IMR-90 (cell line): ENCODE data around the gene MTTP. TPM values are rescaled to one million over a fixed set of nuclear protein-coding genes. Genes with fewer than 3 reads are reported as not detected.

Source experiments
- ATAC-seq: fragments of 200-7000 bp; cut with Tn5 transposase; 2 replicates; pipeline ENCODE4 v1.9.1; 2020; ENCODE audit warnings: low read depth, mild to moderate bottlenecking, moderate library complexity
- BruUV-seq: library from RNA; stranded (reverse); fragments of 400-500 nt; replicated peaks from 2 replicates; lab custom pipeline; 2021; lab: Mats Ljungman, UMichigan
- CTCF ChIA-PET: fragments of 300-600 bp; formaldehyde crosslinking; extraction: SDS; loops from one replicate; lab custom pipeline; 2021; ENCODE audit warnings: antibody characterized with exemption; lab: Yijun Ruan, JAX
- POLR2A ChIA-PET: fragments of 300-600 bp; sonication (Branson Sonifier 250); formaldehyde crosslinking; loops from one replicate; lab custom pipeline; 2022; ENCODE audit warnings: antibody characterized with exemption; ENCODE audit not compliant: unreplicated experiment; lab: Charles Lee
- DNase-seq: peaks from one replicate; pipeline ENCODE4 v3.0.0; 2013
- H2AFZ ChIP-seq: replicated peaks from 2 replicates; pipeline ENCODE3; 2013; ENCODE audit warnings: low read length, mild to moderate bottlenecking; ENCODE audit not compliant: poor library complexity
- H2AK5ac ChIP-seq: 2 replicates; pipeline ENCODE4 v1.6.1; 2013; ENCODE audit warnings: low read depth, low read length, inconsistent platforms
- H2AK9ac ChIP-seq: replicated peaks from 2 replicates; pipeline ENCODE3; 2013; ENCODE audit warnings: mild to moderate bottlenecking, low read depth, low read length, moderate library complexity; ENCODE audit not compliant: poor library complexity
- H2BK120ac ChIP-seq: 2 replicates; pipeline ENCODE4 v1.6.1; 2013; ENCODE audit warnings: low read depth, low read length, inconsistent platforms
- H2BK15ac ChIP-seq: 3 replicates; pipeline ENCODE4 v1.6.1; 2013; ENCODE audit warnings: low read depth, low read length, inconsistent platforms
- H2BK20ac ChIP-seq: 2 replicates; pipeline ENCODE4 v1.6.1; 2013; ENCODE audit warnings: low read depth, mild to moderate bottlenecking, inconsistent platforms, low read length, moderate library complexity
- H2BK5ac ChIP-seq: 2 replicates; pipeline ENCODE4 v1.6.1; 2013; ENCODE audit warnings: mild to moderate bottlenecking, low read depth, low read length, inconsistent platforms; ENCODE audit not compliant: poor library complexity, severe bottlenecking
- H3K14ac ChIP-seq: replicated peaks from 2 replicates; pipeline ENCODE4 v1.6.1; 2013; ENCODE audit warnings: low read depth, low read length, inconsistent platforms
- H3K18ac ChIP-seq: 2 replicates; pipeline ENCODE4 v1.6.1; 2013; ENCODE audit warnings: low read depth, low read length, control low read depth
- H3K23ac ChIP-seq: 2 replicates; pipeline ENCODE4 v1.6.1; 2013; ENCODE audit warnings: low read depth, low read length, inconsistent platforms
- H3K27ac ChIP-seq: 2 replicates; pipeline ENCODE4 v1.5.1; 2013; ENCODE audit warnings: mild to moderate bottlenecking, control low read depth, low read length; ENCODE audit not compliant: insufficient read depth
- H3K27me3 ChIP-seq: 2 replicates; pipeline ENCODE4 v1.6.1; 2013; ENCODE audit warnings: low read length; ENCODE audit not compliant: control insufficient read depth, insufficient read depth
- H3K36me3 ChIP-seq: 2 replicates; pipeline ENCODE4 v1.6.1; 2013; ENCODE audit warnings: low read length, mixed read lengths; ENCODE audit not compliant: control insufficient read depth, insufficient read depth
- H3K4ac ChIP-seq: 2 replicates; pipeline ENCODE4 v1.6.1; 2013; ENCODE audit warnings: low read depth, low read length, inconsistent platforms
- H3K4me1 ChIP-seq: 2 replicates; pipeline ENCODE4 v1.6.1; 2013; ENCODE audit warnings: low read length, mixed read lengths; ENCODE audit not compliant: control insufficient read depth, insufficient read depth
- H3K4me2 ChIP-seq: 2 replicates; pipeline ENCODE4 v1.6.1; 2013; ENCODE audit warnings: low read depth, mild to moderate bottlenecking, control low read depth, low read length, moderate library complexity
- H3K4me3 ChIP-seq: 2 replicates; pipeline ENCODE4 v1.5.1; 2013; ENCODE audit warnings: low read depth, mild to moderate bottlenecking, control low read depth, low read length, moderate library complexity; ENCODE audit not compliant: insufficient read depth
- H3K56ac ChIP-seq: 2 replicates; pipeline ENCODE4 v1.6.1; 2013; ENCODE audit warnings: low read length, inconsistent platforms; ENCODE audit not compliant: insufficient read depth; ENCODE audit errors: extremely low read depth
- H3K79me1 ChIP-seq, 2 experiments: 2 replicates each; pipeline ENCODE4 v1.6.1; 2013; ENCODE audit warnings: low read length in 2 of 2, inconsistent platforms in 1 of 2, low read depth in 1 of 2
- H3K9ac ChIP-seq: 2 replicates; pipeline ENCODE4 v1.6.1; 2013; ENCODE audit warnings: low read depth, low read length, control low read depth
- H3K9me1 ChIP-seq: 2 replicates; pipeline ENCODE4 v1.6.1; 2013; ENCODE audit warnings: low read length, inconsistent platforms; ENCODE audit not compliant: insufficient read depth
- H3K9me3 ChIP-seq: 2 replicates; pipeline ENCODE4 v1.6.1; 2013; ENCODE audit warnings: low read length; ENCODE audit not compliant: control insufficient read depth, insufficient read depth
- H4K20me1 ChIP-seq: 2 replicates; pipeline ENCODE4 v1.6.1; 2013; ENCODE audit warnings: low read length, inconsistent platforms; ENCODE audit not compliant: insufficient read depth
- H4K5ac ChIP-seq: 2 replicates; pipeline ENCODE4 v1.6.1; 2013; ENCODE audit warnings: mild to moderate bottlenecking, low read depth, low read length, control low read depth
- H4K8ac ChIP-seq, 2 experiments: 2 replicates each; pipeline ENCODE4 v1.6.1; 2013; ENCODE audit warnings: low read depth in 2 of 2, low read length in 2 of 2, control low read depth in 1 of 2, inconsistent platforms in 1 of 2
- H4K91ac ChIP-seq: 2 replicates; pipeline ENCODE4 v1.6.1; 2013; ENCODE audit warnings: low read depth, low read length, inconsistent platforms; ENCODE audit not compliant: insufficient read depth
- BHLHE40 ChIP-seq: fragments of 150-350 bp; IDR thresholded peaks from 2 replicates; pipeline ENCODE4 v1.6.1; 2016; ENCODE audit warnings: mild to moderate bottlenecking, low read depth, low read length
- CEBPB ChIP-seq: IDR thresholded peaks from 2 replicates; pipeline ENCODE4 v1.6.1; 2012; ENCODE audit warnings: low read depth, low read length, improper control_type of control experiment
- CHD1 ChIP-seq: IDR thresholded peaks from 2 replicates; pipeline ENCODE4 v1.6.1; 2012; ENCODE audit warnings: low read depth, low read length, improper control_type of control experiment
- CTCF ChIP-seq: conservative IDR thresholded peaks from 2 replicates; pipeline ENCODE4 v1.5.1; 2012; ENCODE audit warnings: mild to moderate bottlenecking, low read depth, low read length, improper control_type of control experiment
- ELK1 ChIP-seq: fragments of 150-350 bp; IDR thresholded peaks from 2 replicates; pipeline ENCODE4 v1.6.1; 2016; ENCODE audit warnings: low read depth, mild to moderate bottlenecking, low read length, moderate library complexity, borderline replicate concordance
- FOS ChIP-seq: fragments of 150-350 bp; IDR thresholded peaks from 2 replicates; pipeline ENCODE4 v1.6.1; 2016; ENCODE audit warnings: low read depth, low read length
- MAFK ChIP-seq: IDR thresholded peaks from 2 replicates; pipeline ENCODE4 v1.6.1; 2012; ENCODE audit warnings: low read depth, low read length, improper control_type of control experiment
- MAZ ChIP-seq: IDR thresholded peaks from 2 replicates; pipeline ENCODE4 v1.6.1; 2012; ENCODE audit warnings: low read depth, mild to moderate bottlenecking, low read length, improper control_type of control experiment, moderate library complexity, borderline replicate concordance
- NFE2L2 ChIP-seq: fragments of 150-350 bp; IDR thresholded peaks from 2 replicates; pipeline ENCODE4 v1.6.1; 2016; ENCODE audit warnings: low read depth, mild to moderate bottlenecking, low read length
- POLR2A ChIP-seq: IDR thresholded peaks from 2 replicates; pipeline ENCODE4 v1.6.1; 2012; ENCODE audit warnings: mild to moderate bottlenecking, low read depth, low read length
- RAD21 ChIP-seq: IDR thresholded peaks from 2 replicates; pipeline ENCODE4 v1.6.1; 2012; ENCODE audit warnings: low read length, improper control_type of control experiment
- RCOR1 ChIP-seq: IDR thresholded peaks from 2 replicates; pipeline ENCODE4 v1.6.1; 2012; ENCODE audit warnings: mild to moderate bottlenecking, low read length, improper control_type of control experiment; ENCODE audit not compliant: insufficient replicate concordance
- SMC3 ChIP-seq: fragments of 150-350 bp; IDR thresholded peaks from 2 replicates; pipeline ENCODE4 v1.6.1; 2016; ENCODE audit warnings: low read depth, mild to moderate bottlenecking, antibody characterized with exemption, low read length, moderate library complexity
- USF2 ChIP-seq: fragments of 150-350 bp; IDR thresholded peaks from 2 replicates; pipeline ENCODE4 v1.6.1; 2017; ENCODE audit warnings: mild to moderate bottlenecking, antibody characterized with exemption, low read length, low read depth
- WGBS, 2 experiments: methylation state at CpG; one replicate each; pipeline versions ENCODE4 v1.1.5 to v1.1.7; 2013; ENCODE audit warnings: missing lambda C conversion rate in 2 of 2; ENCODE audit not compliant: insufficient read length in 1 of 2; ENCODE audit errors: extremely low coverage in 2 of 2; 5-methylcytosine and 5-hydroxymethylcytosine counted together
- dilution Hi-C: fragments of 300-500 bp; cut with HindIII; formaldehyde crosslinking; loops from one replicate; pipeline ENCODE4 v1.14.3; 2018; ENCODE audit warnings: low sequenced_read_pairs; ENCODE audit not compliant: unreplicated experiment
- in situ Hi-C: fragments of 300-500 bp; cut with MboI; formaldehyde crosslinking; loops from 3 replicates; pipeline ENCODE4 v1.14.3; 2019; ENCODE audit warnings: low sequenced_read_pairs, inconsistent platforms, mixed read lengths
- intact Hi-C: fragments of 100-400 bp; cut with micrococcal nuclease; formaldehyde crosslinking; loops from 2 replicates; pipeline ENCODE4 v1.10.0; 2022
- polyA plus RNA-seq, 3 experiments: library from polyadenylated mRNA; depleted of rRNA; stranded (reverse); fragments of >200 nt; gene quantifications; 2 replicates each; pipeline ENCODE4 v1.2.3, GENCODE V29; 2012; ENCODE audit warnings: low replicate concordance in 1 of 3
- total RNA-seq: library from RNA; depleted of rRNA; stranded (reverse); fragments of >200 nt; gene quantifications from 2 replicates; pipeline ENCODE4 v1.2.3, GENCODE V29; 2012

MTTP gene
- total and polyA plus RNA-seq, 2 of the 4 experiments (the other 2 are of a cell fraction), result under 0.01 to 0.03 TPM

GRCh38 chr4:99640676-99641075 lies 66.1 kb downstream of the MTTP start:
- no peak overlapping the region for H3K18ac ChIP-seq
- ChIA-PET POLR2A (no interaction called here), CTCF (no interaction called here)
- dilution Hi-C loops (no loop called here), in situ Hi-C loops (no loop called here), intact Hi-C loops (no loop called here)
- H3K27me3 ChIP-seq, result no peaks in the 10 kb centered on the region
- H2BK5ac ChIP-seq, result no peak overlapping the region
- no peaks in the 10 kb centered on the region for H3K4me1 ChIP-seq
- no peak overlapping the region for H3K27ac ChIP-seq
- H2BK120ac ChIP-seq, result no peak overlapping the region
- no CpG with 5 or more reads among the region's 2 CpGs for WGBS, 2 experiments
- H2BK15ac ChIP-seq, result no peak overlapping the region
- no peaks in the 10 kb centered on the region for H4K20me1 ChIP-seq
- H2AFZ ChIP-seq, result no peak overlapping the region
- no peak overlapping the region for H3K56ac ChIP-seq
- no peak overlapping the region for H2BK20ac ChIP-seq
- H4K8ac ChIP-seq, result no peak overlapping the region
- no peak for ATAC-seq
- no peak overlapping the region for H3K14ac ChIP-seq
- no peak overlapping the region for H2AK9ac ChIP-seq
- H3K9me3 ChIP-seq, result no peaks in the 10 kb centered on the region
- TF ChIP-seq BHLHE40 (no peak), POLR2A (no peak), NFE2L2 (no peak), SMC3 (no peak), ELK1 (no peak), RAD21 (no peak), CTCF (no peak), MAZ (no peak), RCOR1 (no peak), MAFK (no peak), CEBPB (no peak), USF2 (no peak), FOS (no peak), CHD1 (no peak)
- H4K5ac ChIP-seq, result no peak overlapping the region
- BruUV-seq, result no TSS peak
- no peak overlapping the region for H4K91ac ChIP-seq
- H3K4ac ChIP-seq, result no peak overlapping the region
- no peak overlapping the region for H3K4me2 ChIP-seq
- H3K23ac ChIP-seq, result no peak overlapping the region
- no peaks in the 10 kb centered on the region for H3K9me1 ChIP-seq
- no peaks in the 10 kb centered on the region for H3K79me1 ChIP-seq
- H3K9ac ChIP-seq, result no peak overlapping the region
- H3K4me3 ChIP-seq, result no peak overlapping the region
- H3K36me3 ChIP-seq, result no peaks in the 10 kb centered on the region
- H2AK5ac ChIP-seq, result no peak overlapping the region
- DNase-seq, result no peak
